ENCODE measurements around the gene CELF1. TPM values are rescaled to one million over a fixed set of nuclear protein-coding genes. Genes with fewer than 3 reads are reported as not detected.

CELF1 gene
- total and polyA plus RNA-seq, 2 of the 13 experiments (the other 11 are each of a cell fraction or from before 2014, with no cell fraction given) = 69.0 to 80.1 TPM

GRCh38 chr11:47565340-47566148 is 12.6 kb upstream of the CELF1 start, which contains the start of gene PTPMT1 (continued):
- TF ChIP-seq ZNF318 (CRISPR knock-in tag; IDR thresholded peaks at IDR 0.05) (no peak), CENPX (CRISPR knock-in tag; IDR thresholded peaks at IDR 0.05) (no peak), ZNF30 (CRISPR knock-in tag; IDR thresholded peaks at IDR 0.05) (peak; percentile 83), ISX (CRISPR knock-in tag; conservative IDR thresholded peaks at IDR 0.05) (peak; percentile 82; the same call in 1 of the 2 replicates), GMEB1 (CRISPR knock-in tag; IDR thresholded peaks at IDR 0.05; ENCODE audit: borderline replicate concordance) (peak; percentile 30; the same call in 1 of the 2 replicates), IKZF1 (IDR thresholded peaks at IDR 0.05) (no peak), ZBTB43 (CRISPR knock-in tag; conservative IDR thresholded peaks at IDR 0.05) (no peak), SKI (IDR thresholded peaks at IDR 0.05; ENCODE audit: partially characterized antibody) (peak; percentile 34), DBP (CRISPR knock-in tag; IDR thresholded peaks at IDR 0.05; ENCODE audit: not compliant biosample characterization) (no peak), ZNF513 (CRISPR knock-in tag; conservative IDR thresholded peaks at IDR 0.05) (no peak), DRAP1 (CRISPR knock-in tag; IDR thresholded peaks at IDR 0.05) (0 out of 2 replicates have a peak, but pooled peaks have one; percentile 19), ZNF564 (CRISPR knock-in tag; IDR thresholded peaks at IDR 0.05) (peak; percentile 85; the same call in 1 of the 2 replicates), CBX5 (CRISPR knock-in tag; IDR thresholded peaks at IDR 0.05; ENCODE audit: borderline replicate concordance) (no peak), HOXA7 (CRISPR knock-in tag; IDR thresholded peaks at IDR 0.05) (no peak)
